HepG2 (cell line): ENCODE results near the gene PLK3. TPM values are rescaled to one million over a fixed set of nuclear protein-coding genes. Genes with fewer than 3 reads are reported as not detected.

Source experiments
- CBFB ChIP-seq: sonication (generic); formaldehyde crosslinking; IDR thresholded peaks from 2 replicates; pipeline ENCODE4 v1.4.0; 2020; ENCODE audit warnings: missing genetic modification reagents
- CHD4 ChIP-seq: fragments of 200-600 bp; sonication (generic); IDR thresholded peaks from 2 replicates; pipeline ENCODE4 v1.7.0; 2017; ENCODE audit warnings: mild to moderate bottlenecking, low read length, borderline replicate concordance
- DZIP1 ChIP-seq: sonication (generic); formaldehyde crosslinking; IDR thresholded peaks from 2 replicates; pipeline ENCODE4 v1.5.0; 2020; ENCODE audit warnings: mild to moderate bottlenecking, missing genetic modification reagents
- GZF1 ChIP-seq: sonication (generic); formaldehyde crosslinking; IDR thresholded peaks from 2 replicates; pipeline ENCODE4 v1.5.1; 2020; ENCODE audit warnings: mild to moderate bottlenecking, missing genetic modification reagents
- MAFF ChIP-seq: IDR thresholded peaks from 2 replicates; pipeline ENCODE4 v1.6.1; 2011; ENCODE audit warnings: low read depth, low read length, improper control_type of control experiment
- PLSCR1 ChIP-seq: sonication (generic); formaldehyde crosslinking; IDR thresholded peaks from 2 replicates; pipeline ENCODE4 v1.5.0; 2020; ENCODE audit warnings: missing genetic modification reagents, mild to moderate bottlenecking, borderline replicate concordance
- POLR2G ChIP-seq: fragments of 200-400 bp; formaldehyde crosslinking; IDR thresholded peaks from 2 replicates; pipeline ENCODE4 v1.6.1; 2018; ENCODE audit warnings: mild to moderate bottlenecking, low read depth, low read length, moderate library complexity
- REXO4 ChIP-seq: sonication (generic); formaldehyde crosslinking; IDR thresholded peaks from 2 replicates; pipeline ENCODE4 v1.8.0; 2022; ENCODE audit warnings: missing genetic modification reagents, mild to moderate bottlenecking, borderline replicate concordance
- SCMH1 ChIP-seq: sonication (generic); formaldehyde crosslinking; IDR thresholded peaks from 2 replicates; pipeline ENCODE4 v1.9.0; 2021; ENCODE audit warnings: missing genetic modification reagents, mild to moderate bottlenecking, borderline replicate concordance
- TCF7 ChIP-seq: sonication (generic); IDR thresholded peaks from 2 replicates; pipeline ENCODE4 v1.6.1; 2016; ENCODE audit warnings: antibody characterized with exemption, low read depth
- XBP1 ChIP-seq: sonication (generic); formaldehyde crosslinking; IDR thresholded peaks from 2 replicates; pipeline ENCODE4 v1.5.0; 2020; ENCODE audit warnings: missing genetic modification reagents
- ZBTB20 ChIP-seq: sonication (generic); formaldehyde crosslinking; IDR thresholded peaks from 2 replicates; pipeline ENCODE4 v1.8.1; 2023; ENCODE audit warnings: missing genetic modification reagents, low read depth, mild to moderate bottlenecking, borderline replicate concordance
- ZMYM4 ChIP-seq: sonication (generic); formaldehyde crosslinking; IDR thresholded peaks from 2 replicates; pipeline ENCODE4 v1.8.1; 2023; ENCODE audit warnings: mild to moderate bottlenecking, missing genetic modification reagents
- ZNF550 ChIP-seq: sonication (generic); formaldehyde crosslinking; IDR thresholded peaks from 2 replicates; pipeline ENCODE4 v1.4.0; 2020; ENCODE audit warnings: mild to moderate bottlenecking, missing genetic modification reagents, borderline replicate concordance
- ZNF614 ChIP-seq: IDR thresholded peaks from 2 replicates; pipeline ENCODE4 v1.6.1; 2018; ENCODE audit warnings: missing biosample characterization, missing genetic modification reagents, inconsistent platforms, borderline replicate concordance
- ZNF678 ChIP-seq: sonication (generic); formaldehyde crosslinking; IDR thresholded peaks from 2 replicates; pipeline ENCODE4 v1.4.0; 2020; ENCODE audit warnings: mild to moderate bottlenecking, missing genetic modification reagents
- ZNF746 ChIP-seq: sonication (generic); formaldehyde crosslinking; IDR thresholded peaks from 2 replicates; pipeline ENCODE4 v1.8.0; 2022; ENCODE audit warnings: mild to moderate bottlenecking, missing genetic modification reagents
- polyA plus RNA-seq, 8 experiments: library from polyadenylated mRNA; depleted of rRNA in 3 of 8; stranded (reverse) in 7 of 8; unstranded in 1 of 8; fragments of >200 nt; fragmentation: Illumina TruSeq in 4 of 8; extraction: Trizol in 4 of 8; gene quantifications; 2 replicates each; pipeline versions ENCODE4 v1.2.1 to v1.2.3, GENCODE V29; 2011 to 2016; ENCODE audit warnings: low read depth in 4 of 8, missing spikeins in 1 of 8, mixed read lengths in 1 of 8; ENCODE audit not compliant: insufficient read depth in 1 of 8
- total RNA-seq, 5 experiments: library from RNA; depleted of rRNA; stranded (reverse); fragments of >200 nt; fragmentation: Illumina TruSeq; extraction: Trizol; gene quantifications; 2 replicates each; pipeline ENCODE4 v1.2.3, GENCODE V29; 2016; ENCODE audit warnings: low read depth in 1 of 5
- TF ChIP-seq, protein P1 (sequence below): conservative IDR thresholded peaks from 2 replicates; pipeline ENCODE4 v1.6.1; 2018; ENCODE audit warnings: missing genetic modification reagents
- TF ChIP-seq, protein P2 (sequence below): sonication (generic); formaldehyde crosslinking; IDR thresholded peaks from 2 replicates; pipeline ENCODE4 v1.5.1; 2020; ENCODE audit warnings: missing genetic modification reagents, mild to moderate bottlenecking, borderline replicate concordance
- TF ChIP-seq, protein P3 (sequence below): sonication (generic); formaldehyde crosslinking; IDR thresholded peaks from 2 replicates; pipeline ENCODE4 v1.5.1; 2020; ENCODE audit warnings: missing genetic modification reagents, mild to moderate bottlenecking, borderline replicate concordance

The PLK3 gene
- total and polyA plus RNA-seq, 2 of the 13 experiments (the other 11 are each of a cell fraction or from before 2014, with no cell fraction given) = 9.8 to 16.9 TPM

DNA sequence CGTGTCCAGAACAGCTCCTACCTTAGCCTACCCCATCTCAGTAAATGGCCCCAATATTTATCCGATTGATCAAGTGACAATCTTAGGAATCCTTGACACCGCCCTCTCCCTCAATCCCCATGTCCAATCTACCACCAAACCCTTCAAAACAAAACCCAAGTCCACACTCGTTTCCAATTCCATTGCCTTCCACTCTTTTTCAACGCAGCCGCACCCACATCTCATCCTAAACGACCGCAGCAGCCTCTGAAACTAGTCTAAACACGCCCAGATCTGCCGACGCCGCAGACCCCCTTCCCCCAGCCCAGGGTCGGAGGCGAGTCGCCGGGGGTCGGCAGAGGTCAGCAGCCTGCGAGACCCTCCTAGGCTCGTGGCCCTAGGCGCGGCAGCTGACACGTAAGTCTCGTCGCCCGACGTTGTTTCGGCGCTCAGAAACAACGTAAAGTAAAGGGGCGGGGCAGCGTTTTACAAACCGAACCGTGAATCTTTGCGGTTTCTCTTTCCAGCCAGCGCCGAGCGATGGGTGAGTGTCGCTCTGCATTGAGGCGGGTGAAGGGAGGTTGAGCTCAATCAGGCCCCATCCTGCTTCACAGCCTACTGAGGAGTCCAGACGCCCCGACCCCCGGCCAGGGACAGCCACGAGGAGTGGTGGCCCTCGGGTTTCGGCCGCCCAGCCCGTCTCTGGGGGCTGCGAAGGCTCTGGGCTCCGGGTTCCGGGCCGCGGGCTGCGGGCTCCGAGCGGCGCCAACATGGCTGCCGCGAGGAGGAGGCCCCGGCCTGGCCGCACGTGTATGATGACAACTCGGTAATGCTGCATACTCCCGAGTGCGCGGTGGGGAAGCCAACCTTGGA, 24.9 kb upstream of the PLK3 start, which contains the start of gene RPS8 (continued):
- TF ChIP-seq PLSCR1 (CRISPR knock-in tag) (no peak), ZNF550 (CRISPR knock-in tag) (no peak), GZF1 (CRISPR knock-in tag) (no peak; the same call in 1 of the 2 replicates), SCMH1 (no peak), ZBTB20 (CRISPR knock-in tag) (peak; percentile 83), ZMYM4 (CRISPR knock-in tag) (peak; percentile 71; the same call in 1 of the 2 replicates), MAFF (no peak), REXO4 (0 out of 2 replicates have a peak, but pooled peaks have one; percentile 62), POLR2G (peak; percentile 100), TCF7 (no peak), CBFB (CRISPR knock-in tag) (peak; percentile 98), XBP1 (CRISPR knock-in tag) (peak; percentile 93), CHD4 (peak; percentile 69; the same call in 1 of the 2 replicates), ZNF678 (CRISPR knock-in tag) (peak; percentile 50; the same call in 1 of the 2 replicates), ZNF746 (CRISPR knock-in tag) (no peak), DZIP1 (CRISPR knock-in tag) (no peak), ZNF614 (CRISPR knock-in tag) (no peak; the same call in 1 of the 2 replicates)
- TF ChIP-seq, protein P1, sequence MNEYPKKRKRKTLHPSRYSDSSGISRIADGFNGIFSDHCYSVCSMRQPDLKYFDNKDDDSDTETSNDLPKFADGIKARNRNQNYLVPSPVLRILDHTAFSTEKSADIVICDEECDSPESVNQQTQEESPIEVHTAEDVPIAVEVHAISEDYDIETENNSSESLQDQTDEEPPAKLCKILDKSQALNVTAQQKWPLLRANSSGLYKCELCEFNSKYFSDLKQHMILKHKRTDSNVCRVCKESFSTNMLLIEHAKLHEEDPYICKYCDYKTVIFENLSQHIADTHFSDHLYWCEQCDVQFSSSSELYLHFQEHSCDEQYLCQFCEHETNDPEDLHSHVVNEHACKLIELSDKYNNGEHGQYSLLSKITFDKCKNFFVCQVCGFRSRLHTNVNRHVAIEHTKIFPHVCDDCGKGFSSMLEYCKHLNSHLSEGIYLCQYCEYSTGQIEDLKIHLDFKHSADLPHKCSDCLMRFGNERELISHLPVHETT = peak; percentile 37; the same call in 1 of the 2 replicates
- TF ChIP-seq, protein P2, sequence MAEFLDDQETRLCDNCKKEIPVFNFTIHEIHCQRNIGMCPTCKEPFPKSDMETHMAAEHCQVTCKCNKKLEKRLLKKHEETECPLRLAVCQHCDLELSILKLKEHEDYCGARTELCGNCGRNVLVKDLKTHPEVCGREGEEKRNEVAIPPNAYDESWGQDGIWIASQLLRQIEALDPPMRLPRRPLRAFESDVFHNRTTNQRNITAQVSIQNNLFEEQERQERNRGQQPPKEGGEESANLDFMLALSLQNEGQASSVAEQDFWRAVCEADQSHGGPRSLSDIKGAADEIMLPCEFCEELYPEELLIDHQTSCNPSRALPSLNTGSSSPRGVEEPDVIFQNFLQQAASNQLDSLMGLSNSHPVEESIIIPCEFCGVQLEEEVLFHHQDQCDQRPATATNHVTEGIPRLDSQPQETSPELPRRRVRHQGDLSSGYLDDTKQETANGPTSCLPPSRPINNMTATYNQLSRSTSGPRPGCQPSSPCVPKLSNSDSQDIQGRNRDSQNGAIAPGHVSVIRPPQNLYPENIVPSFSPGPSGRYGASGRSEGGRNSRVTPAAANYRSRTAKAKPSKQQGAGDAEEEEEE (CRISPR knock-in tag) = 0 out of 2 replicates have a peak, but pooled peaks have one; percentile 48
- TF ChIP-seq, protein P3, sequence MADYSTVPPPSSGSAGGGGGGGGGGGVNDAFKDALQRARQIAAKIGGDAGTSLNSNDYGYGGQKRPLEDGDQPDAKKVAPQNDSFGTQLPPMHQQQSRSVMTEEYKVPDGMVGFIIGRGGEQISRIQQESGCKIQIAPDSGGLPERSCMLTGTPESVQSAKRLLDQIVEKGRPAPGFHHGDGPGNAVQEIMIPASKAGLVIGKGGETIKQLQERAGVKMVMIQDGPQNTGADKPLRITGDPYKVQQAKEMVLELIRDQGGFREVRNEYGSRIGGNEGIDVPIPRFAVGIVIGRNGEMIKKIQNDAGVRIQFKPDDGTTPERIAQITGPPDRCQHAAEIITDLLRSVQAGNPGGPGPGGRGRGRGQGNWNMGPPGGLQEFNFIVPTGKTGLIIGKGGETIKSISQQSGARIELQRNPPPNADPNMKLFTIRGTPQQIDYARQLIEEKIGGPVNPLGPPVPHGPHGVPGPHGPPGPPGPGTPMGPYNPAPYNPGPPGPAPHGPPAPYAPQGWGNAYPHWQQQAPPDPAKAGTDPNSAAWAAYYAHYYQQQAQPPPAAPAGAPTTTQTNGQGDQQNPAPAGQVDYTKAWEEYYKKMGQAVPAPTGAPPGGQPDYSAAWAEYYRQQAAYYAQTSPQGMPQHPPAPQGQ (CRISPR knock-in tag) = no peak
